ENCODE data around the gene ADGRG1. TPM values are rescaled to one million over a fixed set of nuclear protein-coding genes. Genes with fewer than 3 reads are reported as not detected.

ADGRG1 gene
- polyA plus RNA-seq, 1 of the 3 experiments (the other 2 are of a cell fraction): 7.4 TPM

DNA sequence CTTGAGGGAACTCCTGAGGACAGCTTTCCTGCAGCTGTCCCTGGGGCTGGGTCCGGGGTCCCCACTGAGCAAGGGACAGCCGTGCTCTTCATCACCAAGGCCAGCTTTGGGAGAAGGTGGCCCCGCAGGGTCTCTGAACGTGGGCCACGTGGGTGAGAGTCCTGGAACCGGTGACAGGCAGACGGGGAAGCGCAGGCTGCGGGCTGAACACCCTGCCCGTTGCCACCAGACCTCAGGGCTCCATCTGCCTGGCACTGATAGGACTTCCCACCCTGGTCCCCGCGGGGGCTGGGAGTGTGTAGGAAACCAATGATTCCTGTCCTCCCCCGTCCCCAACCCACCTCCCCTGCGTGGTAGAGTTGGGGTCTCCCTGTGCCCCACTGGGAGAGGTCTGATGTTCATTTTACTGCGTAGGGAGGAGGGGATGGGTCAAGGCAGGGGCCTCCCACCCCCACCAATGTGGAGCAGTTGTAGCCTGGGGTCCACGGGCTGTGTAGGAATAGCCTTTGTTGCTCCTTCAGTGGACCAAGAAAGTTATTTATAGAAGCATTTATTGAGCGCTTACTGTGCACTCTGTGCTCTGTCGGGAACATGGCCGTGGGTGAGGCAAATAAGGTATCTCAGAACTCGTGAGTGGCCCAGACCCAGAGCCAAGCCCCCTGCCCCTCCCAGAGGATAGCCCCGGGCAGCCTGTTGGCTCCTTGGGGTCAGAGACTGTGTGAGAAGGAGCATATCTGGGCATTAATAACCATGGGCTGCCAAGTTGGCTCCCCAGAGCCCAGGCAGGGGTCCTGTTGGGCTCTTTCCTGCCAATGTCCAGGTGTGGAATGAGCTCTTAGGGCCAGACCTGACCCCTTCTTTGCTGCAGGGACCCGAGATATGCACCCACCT lies 1.3 kb downstream of the ADGRG1 start:
- peaks cover 24 to 33% of the 10 kb centered on the region in 2 experiments; a peak in 3 of 4 replicates for H3K4me1 ChIP-seq (ENCODE audit: control insufficient read depth in 1 of 2, insufficient read depth in 2 of 2, low read depth in 1 of 2, low read length in 1 of 2)
- H3K4me3 ChIP-seq (ENCODE audit: low read depth in 2 of 2, low read length in 1 of 2): no peak overlapping the region
- no peak overlapping the region for H3K27ac ChIP-seq (ENCODE audit: low read depth in 2 of 2, low read length in 1 of 2)

DNA sequence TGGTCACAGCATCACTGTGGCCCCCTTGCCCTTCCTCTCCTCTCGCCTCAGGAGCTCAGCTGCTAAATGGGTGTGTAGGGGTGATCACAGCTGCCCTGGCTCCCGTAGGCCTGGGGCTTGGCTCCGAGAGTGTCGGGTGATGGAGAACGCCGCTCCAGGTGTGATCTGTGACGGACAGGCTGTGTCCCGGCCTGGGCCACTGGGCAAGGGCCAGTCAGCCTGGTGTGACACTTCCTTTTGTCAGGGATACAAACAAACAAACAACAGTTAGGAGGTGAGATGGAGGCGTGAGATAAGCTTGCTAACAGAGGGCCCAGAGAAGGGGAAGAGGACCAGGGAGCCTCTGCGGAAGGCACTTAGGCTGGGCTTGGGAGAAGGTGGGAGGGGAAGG lies 2.0 kb downstream of the ADGRG1 start:
- Histone ChIP-seq H3K79me2 (ENCODE audit: insufficient read depth) (no peaks in the 10 kb centered on the region), H3K9me2 (no peaks in the 10 kb centered on the region), H3F3A (replicated peaks; ENCODE audit: insufficient read depth) (peaks cover 6% of the 10 kb centered on the region), H4K20me1 (ENCODE audit: insufficient read depth) (no peaks in the 10 kb centered on the region), H3K4me3 (ENCODE audit: low read depth in 2 of 2, low read length in 1 of 2) (no peak overlapping the region), H3K9ac (no peak overlapping the region), H3K27me3 (ENCODE audit: insufficient read depth) (no peaks in the 10 kb centered on the region), H3K27ac (ENCODE audit: low read depth in 2 of 2, low read length in 1 of 2) (no peak overlapping the region), H3K9me3 (no peaks in the 10 kb centered on the region), H3K4me2 (no peak overlapping the region; the same call in 1 of the 2 replicates), H2AFZ (ENCODE audit: low read depth) (no peak overlapping the region), H3K36me3 (replicated peaks in 1 of 2; ENCODE audit: control insufficient read depth in 1 of 2, insufficient read depth in 2 of 2, low read length in 1 of 2) (no peaks in the 10 kb centered on the region), H3K4me1 (ENCODE audit: control insufficient read depth in 1 of 2, insufficient read depth in 2 of 2, low read depth in 1 of 2, low read length in 1 of 2) (peaks cover 24 to 33% of the 10 kb centered on the region in 2 experiments; a peak in 3 of 4 replicates)
- no peak for DNase-seq
- WGBS (ENCODE audit: low lambda C conversion rate): 90% methylated on average over 10 of the region's 10 CpGs
- CTCF ChIA-PET: interaction anchor here (1.5 to 2.2 kb wide), 2 partner anchors 39 to 54 kb away, joined by 3 to 6 read pairs; no protein-coding TSS in a partner anchor
- POLR2A ChIA-PET: no interaction called here
- TF ChIP-seq GABPA (IDR thresholded peaks at IDR 0.05; ENCODE audit: low read depth) (no peak), PBX3 (IDR thresholded peaks at IDR 0.05) (no peak), RXRA (IDR thresholded peaks at IDR 0.05; ENCODE audit: borderline replicate concordance, low read depth) (no peak), ELF1 (IDR thresholded peaks at IDR 0.05) (no peak), RAD21 (IDR thresholded peaks at IDR 0.05; ENCODE audit: low read length) (no peak), NFIC (IDR thresholded peaks at IDR 0.05; ENCODE audit: borderline replicate concordance) (no peak), TAF1 (IDR thresholded peaks at IDR 0.05; ENCODE audit: borderline replicate concordance, low read depth, low read length) (no peak), SIN3A (IDR thresholded peaks at IDR 0.05; ENCODE audit: borderline replicate concordance, low read depth, low read length) (no peak), TCF12 (IDR thresholded peaks at IDR 0.05) (no peak), EZH2phosphoT487 (IDR thresholded peaks at IDR 0.05; ENCODE audit: borderline replicate concordance, low read depth) (no peak)
- TF ChIP-seq, protein P1, sequence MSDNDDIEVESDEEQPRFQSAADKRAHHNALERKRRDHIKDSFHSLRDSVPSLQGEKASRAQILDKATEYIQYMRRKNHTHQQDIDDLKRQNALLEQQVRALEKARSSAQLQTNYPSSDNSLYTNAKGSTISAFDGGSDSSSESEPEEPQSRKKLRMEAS (IDR thresholded peaks at IDR 0.05; ENCODE audit: low read depth): no peak
- TF ChIP-seq, protein P2, sequence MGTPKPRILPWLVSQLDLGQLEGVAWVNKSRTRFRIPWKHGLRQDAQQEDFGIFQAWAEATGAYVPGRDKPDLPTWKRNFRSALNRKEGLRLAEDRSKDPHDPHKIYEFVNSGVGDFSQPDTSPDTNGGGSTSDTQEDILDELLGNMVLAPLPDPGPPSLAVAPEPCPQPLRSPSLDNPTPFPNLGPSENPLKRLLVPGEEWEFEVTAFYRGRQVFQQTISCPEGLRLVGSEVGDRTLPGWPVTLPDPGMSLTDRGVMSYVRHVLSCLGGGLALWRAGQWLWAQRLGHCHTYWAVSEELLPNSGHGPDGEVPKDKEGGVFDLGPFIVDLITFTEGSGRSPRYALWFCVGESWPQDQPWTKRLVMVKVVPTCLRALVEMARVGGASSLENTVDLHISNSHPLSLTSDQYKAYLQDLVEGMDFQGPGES (IDR thresholded peaks at IDR 0.05; ENCODE audit: low read depth, low read length): no peak

More for the DNA sequence above, 1.3 kb downstream of the ADGRG1 start:
- Histone ChIP-seq H3K4me2 (peak overlapping the region; percentile 86; the same call in 1 of the 2 replicates), H4K20me1 (ENCODE audit: insufficient read depth) (no peaks in the 10 kb centered on the region), H2AFZ (ENCODE audit: low read depth) (no peak overlapping the region), H3K79me2 (ENCODE audit: insufficient read depth) (no peaks in the 10 kb centered on the region), H3K27me3 (ENCODE audit: insufficient read depth) (no peaks in the 10 kb centered on the region), H3K9me2 (no peaks in the 10 kb centered on the region), H3F3A (replicated peaks; ENCODE audit: insufficient read depth) (peaks cover 6% of the 10 kb centered on the region), H3K9ac (no peak overlapping the region), H3K9me3 (no peaks in the 10 kb centered on the region), H3K36me3 (replicated peaks in 1 of 2; ENCODE audit: control insufficient read depth in 1 of 2, insufficient read depth in 2 of 2, low read length in 1 of 2) (no peaks in the 10 kb centered on the region)
- ChIA-PET POLR2A (no interaction called here), CTCF (interaction anchor here (0.8 to 2.2 kb wide), 2 partner anchors 19 to 39 kb away, joined by 4 to 6 read pairs; no protein-coding TSS in a partner anchor)
- no peak for DNase-seq
- TF ChIP-seq FOSL2 (IDR thresholded peaks at IDR 0.05; ENCODE audit: borderline replicate concordance, low read depth): no peak
- no peak for TF ChIP-seq GATA2 (CRISPR knock-in tag; IDR thresholded peaks at IDR 0.05)
- TF ChIP-seq RXRA (IDR thresholded peaks at IDR 0.05; ENCODE audit: borderline replicate concordance, low read depth): no peak
- TF ChIP-seq RFX5 (IDR thresholded peaks at IDR 0.05; ENCODE audit: low read length): no peak
- no peak for TF ChIP-seq REST (IDR thresholded peaks at IDR 0.05; ENCODE audit: low read depth, low read length)
- WGBS (ENCODE audit: low lambda C conversion rate): 84% methylated on average over 19 of the region's 22 CpGs
